Transverse colon (tissue), 4 donors: ENCODE data around the gene RAB26. TPM values are rescaled to one million over a fixed set of nuclear protein-coding genes. Genes with fewer than 3 reads are reported as not detected.

Source experiments
- DNase-seq: peaks from one replicate; pipeline ENCODE4 v3.0.0-alpha.2; 2019
- H3K27ac ChIP-seq, 4 donors: fragments of 200-600 bp; sonication (generic); 2 replicates each; pipeline ENCODE4 v1.5.1; 2016 to 2018; ENCODE audit warnings: inconsistent platforms in 4 of 4
- H3K27me3 ChIP-seq: fragments of 200-600 bp; sonication (generic); 2 replicates; pipeline ENCODE4 v1.5.1; 2017; ENCODE audit warnings: inconsistent platforms
- H3K36me3 ChIP-seq, 4 donors: fragments of 200-600 bp; sonication (generic); 2 replicates each; pipeline ENCODE4 v1.5.1; 2017 to 2019; ENCODE audit warnings: inconsistent platforms in 4 of 4
- H3K4me1 ChIP-seq, 4 donors: fragments of 200-600 bp; sonication (generic); 2 replicates each; pipeline ENCODE4 v1.5.1; 2017 to 2020; ENCODE audit warnings: inconsistent platforms in 4 of 4
- H3K4me3 ChIP-seq, 4 donors: fragments of 200-600 bp; sonication (generic); 1 replicate in 1 of 4; 2 replicates in 3 of 4; pipeline versions ENCODE4 v1.5.1 to v1.6.1; 2017 to 2019; ENCODE audit warnings: inconsistent platforms in 4 of 4
- H3K9me3 ChIP-seq, 2 donors: fragments of 200-600 bp; sonication (generic); 2 replicates each; pipeline ENCODE4 v1.5.1; 2017 to 2019; ENCODE audit warnings: inconsistent platforms in 2 of 2
- EP300 ChIP-seq: sonication (generic); formaldehyde crosslinking; IDR thresholded peaks from one replicate; pipeline ENCODE4 v1.6.1; 2017; ENCODE audit warnings: antibody characterized with exemption, low read depth
- POLR2A ChIP-seq: fragments of 450-650 bp; IDR thresholded peaks from one replicate; pipeline ENCODE4 v1.6.1; 2016; ENCODE audit warnings: antibody characterized with exemption, mild to moderate bottlenecking, moderate library complexity
- POLR2AphosphoS5 ChIP-seq, 3 donors: sonication (generic); formaldehyde crosslinking; IDR thresholded peaks; one replicate each; pipeline ENCODE4 v1.6.1; 2016; ENCODE audit warnings: antibody characterized with exemption in 3 of 3
- WGBS, 2 donors: methylation state at CpG; one replicate each; pipeline ENCODE4 v1.1.5; 2018; ENCODE audit warnings: low coverage in 1 of 2; 5-methylcytosine and 5-hydroxymethylcytosine counted together
- in situ Hi-C, 4 donors: fragments of 200-750 bp; cut with MboI; loops; one replicate each; pipeline versions ENCODE4 v1.15.0 to v1.15.1; 2017; ENCODE audit warnings: low sequenced_read_pairs in 3 of 4, low pct_ligation_motif_present in 1 of 4, low pct_unique_long_range_greater_than_20kb in 1 of 4
- intact Hi-C: fragments of 100-400 bp; cut with DNase I; formaldehyde crosslinking; loops from one replicate; pipeline ENCODE4 v1.15.1; 2023; ENCODE audit warnings: low total_unique reads
- total RNA-seq, 4 donors: library from RNA; depleted of rRNA; stranded (reverse); fragments of >200 nt; gene quantifications; one replicate each; pipeline ENCODE4 v1.1.0, GENCODE V29; 2016
- TF ChIP-seq, protein P1 (sequence below), 5 experiments: fragments of 200-600 bp in 3 of 5; fragments of 450-650 bp in 2 of 5; sonication (generic) in 3 of 5; IDR thresholded peaks; 1 replicate in 2 of 5; 2 replicates in 3 of 5; pipeline ENCODE4 v1.5.1; 2016 to 2017; ENCODE audit warnings: antibody characterized with exemption in 5 of 5, inconsistent platforms in 3 of 5, mild to moderate bottlenecking in 2 of 5, moderate library complexity in 1 of 5

RAB26 gene
- total RNA-seq, 4 donors from 2014 or later = 8.3 to 28.4 (median 14.2) TPM

DNA sequence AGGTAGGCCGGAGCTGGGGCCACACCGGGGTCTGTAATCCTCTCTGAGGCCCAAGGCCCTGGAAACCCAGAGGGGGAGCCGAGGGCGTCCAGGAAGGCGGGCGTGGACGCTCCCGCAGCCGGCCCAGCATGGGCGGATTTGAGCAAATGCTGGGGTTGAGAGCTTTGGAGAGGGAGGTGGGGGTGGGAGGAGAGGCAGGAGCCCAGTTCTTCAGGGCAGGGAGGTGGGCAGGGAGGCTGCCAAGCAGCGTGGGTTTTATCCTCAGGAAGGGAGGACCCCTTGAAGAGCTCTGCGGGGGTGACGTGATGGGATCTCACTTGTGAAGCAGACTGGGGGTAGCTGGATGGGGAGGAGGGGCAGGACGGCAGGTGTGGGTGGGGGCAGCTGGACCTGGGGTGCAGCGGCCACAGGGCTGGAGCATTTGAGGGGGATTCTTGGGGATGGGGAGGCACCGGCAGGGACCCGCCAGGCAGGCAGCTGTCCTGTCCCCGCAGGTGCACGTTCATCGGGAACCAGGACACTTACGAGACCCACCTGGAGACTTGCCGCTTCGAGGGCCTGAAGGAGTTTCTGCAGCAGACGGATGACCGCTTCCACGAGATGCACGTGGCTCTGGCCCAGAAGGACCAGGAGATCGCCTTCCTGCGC is 24.4 kb downstream of the RAB26 start:
- TF ChIP-seq, protein P1, sequence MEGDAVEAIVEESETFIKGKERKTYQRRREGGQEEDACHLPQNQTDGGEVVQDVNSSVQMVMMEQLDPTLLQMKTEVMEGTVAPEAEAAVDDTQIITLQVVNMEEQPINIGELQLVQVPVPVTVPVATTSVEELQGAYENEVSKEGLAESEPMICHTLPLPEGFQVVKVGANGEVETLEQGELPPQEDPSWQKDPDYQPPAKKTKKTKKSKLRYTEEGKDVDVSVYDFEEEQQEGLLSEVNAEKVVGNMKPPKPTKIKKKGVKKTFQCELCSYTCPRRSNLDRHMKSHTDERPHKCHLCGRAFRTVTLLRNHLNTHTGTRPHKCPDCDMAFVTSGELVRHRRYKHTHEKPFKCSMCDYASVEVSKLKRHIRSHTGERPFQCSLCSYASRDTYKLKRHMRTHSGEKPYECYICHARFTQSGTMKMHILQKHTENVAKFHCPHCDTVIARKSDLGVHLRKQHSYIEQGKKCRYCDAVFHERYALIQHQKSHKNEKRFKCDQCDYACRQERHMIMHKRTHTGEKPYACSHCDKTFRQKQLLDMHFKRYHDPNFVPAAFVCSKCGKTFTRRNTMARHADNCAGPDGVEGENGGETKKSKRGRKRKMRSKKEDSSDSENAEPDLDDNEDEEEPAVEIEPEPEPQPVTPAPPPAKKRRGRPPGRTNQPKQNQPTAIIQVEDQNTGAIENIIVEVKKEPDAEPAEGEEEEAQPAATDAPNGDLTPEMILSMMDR (IDR thresholded peaks at IDR 0.05) = no peak
- TF ChIP-seq POLR2AphosphoS5 (IDR thresholded peaks at IDR 0.05) = no peak
- TF ChIP-seq POLR2A = no peak
- TF ChIP-seq EP300 = no peak
- 95% methylated on average over 29 of the region's 29 CpGs; no CpG with 5 or more reads in 1 of the 2 donors for WGBS, 2 donors
- peaks cover 0 to 30% (median 14%) of the 10 kb centered on the region in 4 donors for H3K36me3 ChIP-seq
- H3K4me3 ChIP-seq = no peak overlapping the region
- in situ Hi-C loops = loop anchor here in 1 of 4 donors (25.0 kb wide), 1 partner anchor 314 kb away; the partner anchor contains the start of gene TBC1D24
- no peak for DNase-seq
- intact Hi-C loops = no loop called here
- H3K9me3 ChIP-seq = no peaks in the 10 kb centered on the region
- H3K27ac ChIP-seq = no peak overlapping the region
- H3K27me3 ChIP-seq = no peaks in the 10 kb centered on the region
- no peaks in the 10 kb centered on the region for H3K4me1 ChIP-seq

DNA sequence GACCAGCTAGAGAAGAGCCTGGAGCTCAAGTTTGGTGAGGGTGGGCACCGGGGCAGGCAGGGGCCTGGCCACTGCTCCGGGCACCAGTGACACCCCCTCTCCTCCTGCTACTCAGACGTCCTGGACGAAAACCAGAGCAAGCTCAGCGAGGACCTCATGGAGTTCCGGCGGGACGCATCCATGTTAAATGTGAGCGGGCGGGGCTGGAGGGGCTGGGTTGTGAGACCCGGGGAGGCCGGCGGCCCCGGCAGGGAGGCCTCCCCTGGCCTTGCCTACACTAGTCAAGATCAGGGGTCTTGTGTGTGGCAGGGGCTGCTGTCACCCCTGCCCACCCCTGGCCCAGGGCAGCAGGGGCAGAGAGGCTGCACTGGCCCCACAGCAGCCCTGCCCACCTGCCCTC is 24.9 kb downstream of the RAB26 start:
- no peaks in the 10 kb centered on the region for H3K27me3 ChIP-seq
- in situ Hi-C loops (loop anchor here in 1 of 4 donors (25.0 kb wide), 1 partner anchor 314 kb away; the partner anchor contains the start of gene TBC1D24), intact Hi-C loops (no loop called here)
- H3K9me3 ChIP-seq = no peaks in the 10 kb centered on the region
- H3K4me1 ChIP-seq = no peaks in the 10 kb centered on the region
- H3K27ac ChIP-seq = no peak overlapping the region
- H3K4me3 ChIP-seq = no peak overlapping the region
- DNase-seq = no peak
- 81% methylated on average over 13 of the region's 14 CpGs; no CpG with 5 or more reads in 1 of the 2 donors for WGBS, 2 donors
- peaks cover 0 to 31% (median 14%) of the 10 kb centered on the region in 4 donors for H3K36me3 ChIP-seq
- TF ChIP-seq POLR2AphosphoS5 (IDR thresholded peaks at IDR 0.05) (no peak), POLR2A (no peak), EP300 (no peak)
- TF ChIP-seq, protein P1 (IDR thresholded peaks at IDR 0.05) = no peak

DNA sequence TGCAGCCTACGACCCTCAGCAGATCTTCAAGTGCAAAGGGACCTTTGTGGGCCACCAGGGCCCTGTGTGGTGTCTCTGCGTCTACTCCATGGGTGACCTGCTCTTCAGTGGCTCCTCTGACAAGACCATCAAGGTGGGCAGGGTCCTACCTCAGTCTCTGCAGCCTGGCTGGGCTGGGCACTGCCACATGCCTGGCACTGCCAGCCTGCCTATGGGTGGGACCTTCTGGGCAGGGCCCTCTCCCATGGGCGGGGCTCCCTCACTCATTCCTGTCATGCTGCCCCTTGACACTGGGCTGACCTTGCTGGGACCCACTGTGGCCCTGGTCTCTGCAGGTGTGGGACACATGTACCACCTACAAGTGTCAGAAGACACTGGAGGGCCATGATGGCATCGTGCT is 25.5 kb downstream of the RAB26 start:
- H3K27me3 ChIP-seq = no peaks in the 10 kb centered on the region
- H3K9me3 ChIP-seq = no peaks in the 10 kb centered on the region
- intact Hi-C loops (no loop called here), in situ Hi-C loops (loop anchor here in 1 of 4 donors (25.0 kb wide), 1 partner anchor 313 kb away; the partner anchor contains the start of gene TBC1D24)
- no peaks in the 10 kb centered on the region for H3K4me1 ChIP-seq
- no peak overlapping the region for H3K27ac ChIP-seq
- no peak for DNase-seq
- H3K4me3 ChIP-seq = no peak overlapping the region
- 91% methylated on average over 4 of the region's 4 CpGs; no CpG with 5 or more reads in 1 of the 2 donors for WGBS, 2 donors
- peaks cover 0 to 31% (median 14%) of the 10 kb centered on the region in 4 donors for H3K36me3 ChIP-seq
- TF ChIP-seq, protein P1 (IDR thresholded peaks at IDR 0.05) = no peak
- TF ChIP-seq POLR2A (no peak), EP300 (no peak), POLR2AphosphoS5 (IDR thresholded peaks at IDR 0.05) (no peak)

DNA sequence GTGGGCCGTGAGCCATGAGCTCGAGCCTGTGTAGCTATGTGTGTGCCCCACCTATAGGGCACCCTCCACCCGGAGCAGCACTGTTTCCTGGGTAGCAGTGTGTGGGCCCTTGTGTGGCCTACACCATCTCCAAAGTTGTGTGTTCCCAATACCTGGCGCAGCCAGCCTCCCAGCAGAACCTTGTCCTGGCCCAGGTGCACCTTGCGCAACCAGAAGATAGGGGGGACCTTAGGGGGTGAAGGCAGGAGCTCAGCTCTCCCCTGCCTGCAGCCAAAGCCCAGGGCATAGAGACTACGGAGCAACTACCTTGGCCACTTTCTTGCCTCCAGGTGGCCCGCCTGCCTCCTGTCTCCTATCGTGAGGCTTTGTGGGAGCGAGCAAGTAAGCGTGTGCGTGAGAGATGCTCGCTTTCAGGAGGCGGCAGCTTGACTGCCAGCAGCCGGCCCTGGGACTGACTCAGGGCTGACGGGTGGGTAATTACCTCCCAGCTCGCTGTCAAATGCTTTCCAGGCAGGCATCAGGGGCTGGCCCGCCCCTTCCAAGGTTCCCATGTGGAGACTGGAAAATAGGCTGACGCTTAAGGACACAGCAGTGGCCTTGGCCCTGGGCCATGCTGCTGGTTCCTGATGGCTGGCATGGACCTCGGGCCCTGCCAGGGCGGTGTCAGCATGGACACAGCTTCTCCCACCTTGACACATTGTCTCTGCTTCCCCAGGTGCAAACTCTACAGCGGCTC is 26.1 kb downstream of the RAB26 start:
- H3K4me1 ChIP-seq = no peaks in the 10 kb centered on the region
- no peaks in the 10 kb centered on the region for H3K9me3 ChIP-seq
- intact Hi-C loops (no loop called here), in situ Hi-C loops (loop anchor here in 2 of 4 donors (25.0 kb wide), 1 partner anchor 313 kb away; the partner anchor contains the start of gene TBC1D24 (in 2 of the 2))
- no peak overlapping the region for H3K27ac ChIP-seq
- TF ChIP-seq, protein P1 (IDR thresholded peaks at IDR 0.05) = no peak
- no peak for TF ChIP-seq EP300
- no peak for TF ChIP-seq POLR2A
- no peak for TF ChIP-seq POLR2AphosphoS5 (IDR thresholded peaks at IDR 0.05)
- H3K36me3 ChIP-seq = peaks cover 0 to 31% (median 14%) of the 10 kb centered on the region in 4 donors
- DNase-seq = no peak
- H3K4me3 ChIP-seq = no peak overlapping the region
- H3K27me3 ChIP-seq = no peaks in the 10 kb centered on the region
- WGBS, 2 donors = 94% methylated on average over 21 of the region's 21 CpGs; no CpG with 5 or more reads in 1 of the 2 donors
